ENCODE measurements around the gene EPN1.

The EPN1 gene

DNA sequence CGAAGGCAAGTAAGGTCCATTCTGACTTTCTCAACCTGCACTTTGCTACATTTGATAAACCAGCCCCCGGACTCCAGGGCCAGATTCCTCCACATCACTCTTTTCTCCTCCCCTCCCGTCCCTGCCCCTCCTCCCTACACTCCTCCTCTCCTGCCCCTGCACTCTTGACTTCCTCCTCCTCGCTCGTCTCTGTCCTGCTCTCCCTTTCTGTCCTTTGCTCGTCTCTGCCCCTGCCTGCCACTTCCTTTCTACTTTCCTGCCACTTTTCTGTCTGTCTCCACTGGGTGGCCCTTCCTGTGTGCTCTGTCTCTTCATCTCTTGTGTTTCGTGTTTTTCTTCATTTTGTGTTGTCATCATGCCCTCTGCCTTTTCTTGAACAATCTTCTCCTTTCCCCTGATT lies 13.2 kb upstream of the EPN1 start:
- DNase-seq = no peak

DNA sequence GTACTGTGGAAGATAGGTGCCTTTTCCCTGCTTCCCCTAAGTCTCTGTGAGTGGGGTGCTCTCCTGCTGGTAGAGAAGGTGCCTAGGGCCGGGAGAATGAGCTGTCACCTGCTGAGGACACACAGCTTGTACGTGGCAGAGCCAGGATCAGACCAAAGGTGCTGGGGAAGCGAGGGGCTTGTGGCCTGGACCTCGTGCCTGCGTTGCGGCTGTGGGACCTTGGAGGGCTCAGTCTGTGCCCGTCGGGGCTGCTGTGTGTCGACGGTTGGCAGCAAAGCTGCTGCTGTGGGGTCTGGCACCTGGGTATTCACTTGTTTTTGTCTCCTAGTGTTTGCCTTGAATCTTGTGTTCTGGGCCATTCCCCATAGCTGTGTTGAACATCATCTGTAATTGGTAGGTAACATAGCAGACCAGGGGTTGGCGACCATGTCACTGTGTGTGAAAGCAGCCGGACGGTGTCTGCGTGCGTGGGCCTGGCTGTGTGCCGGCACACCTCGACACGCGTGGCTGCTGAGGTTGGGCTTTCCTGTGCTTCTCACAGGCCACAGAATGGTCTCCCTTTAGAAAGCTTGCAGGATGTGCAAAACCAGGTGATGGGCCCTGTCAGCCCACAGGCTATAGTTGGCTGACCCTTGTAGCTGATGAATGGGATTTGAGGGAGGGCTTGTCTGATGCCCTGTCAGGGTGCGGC lies 11.0 kb upstream of the EPN1 start:
- no peak for DNase-seq

DNA sequence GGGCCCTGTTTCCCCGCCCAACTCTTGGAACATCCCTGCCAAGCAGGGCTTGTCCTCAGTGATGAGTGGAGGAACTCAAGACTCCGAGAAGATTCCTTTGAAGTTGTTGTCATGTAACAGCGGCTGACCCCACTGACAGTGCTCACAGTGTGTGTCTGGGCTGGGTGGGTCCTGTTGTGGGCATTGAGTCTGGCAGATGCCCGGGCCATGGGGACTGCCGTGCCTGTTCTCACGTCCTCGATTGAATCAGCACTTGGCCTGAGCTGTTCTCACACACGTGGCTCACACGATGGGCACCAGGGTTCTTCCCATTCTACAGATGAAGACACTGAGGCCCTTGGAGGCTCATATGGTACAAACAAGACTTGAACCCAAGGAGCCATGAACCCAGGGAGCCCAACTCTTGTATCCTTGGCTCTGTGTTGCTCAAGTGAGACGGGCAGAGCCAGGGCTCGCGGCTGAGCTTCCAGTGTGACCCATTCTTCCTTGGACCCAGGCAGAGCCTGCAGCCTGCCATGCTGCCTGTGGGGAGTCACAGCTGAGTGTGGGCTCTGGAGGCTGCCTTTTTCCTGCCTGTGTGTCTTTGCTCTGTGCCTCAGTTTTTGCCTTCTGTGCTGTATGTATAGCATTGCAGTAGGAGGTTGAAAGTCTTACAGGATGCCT lies 8.6 kb upstream of the EPN1 start:
- DNase-seq = no peak

DNA sequence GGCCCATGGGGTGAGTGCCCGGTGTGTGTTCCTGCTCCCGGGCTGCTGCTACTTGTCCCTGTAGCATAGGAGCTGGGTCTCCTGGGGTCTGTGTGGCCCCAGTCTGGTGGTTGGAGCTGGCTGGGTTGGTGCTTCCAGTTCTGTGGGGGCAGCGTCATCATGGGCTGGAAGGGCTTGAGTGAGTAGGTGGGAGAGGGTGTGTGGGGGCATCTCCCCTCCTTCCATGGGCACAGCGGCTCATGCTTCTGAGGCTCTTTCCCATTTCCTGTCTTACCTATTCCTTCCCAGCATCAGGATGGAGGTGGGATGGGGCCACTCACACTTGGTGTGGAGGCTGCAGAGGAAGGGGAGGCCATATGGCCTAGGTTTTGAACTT lies 8.0 kb upstream of the EPN1 start:
- DNase-seq = no peak

DNA sequence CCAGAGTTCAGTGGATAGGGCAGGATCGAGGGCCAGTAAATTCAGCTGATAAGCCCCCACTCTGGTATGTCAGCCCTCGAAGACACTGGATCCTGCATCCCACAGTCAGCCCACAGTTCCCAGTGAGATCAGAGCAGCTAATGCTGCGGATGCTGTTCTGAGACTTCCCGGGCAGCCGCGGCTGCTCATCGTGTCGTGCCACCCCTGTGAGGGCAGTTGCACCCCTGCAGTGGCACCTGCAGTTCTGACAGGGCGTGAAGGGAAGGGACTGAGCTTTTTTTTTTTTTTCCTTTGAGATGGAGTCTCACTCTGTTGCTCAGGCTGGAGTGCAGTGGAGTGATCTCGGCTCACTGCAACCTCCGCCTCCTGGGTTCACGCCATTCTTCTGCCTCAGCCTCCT lies 7.5 kb upstream of the EPN1 start:
- DNase-seq = no peak

DNA sequence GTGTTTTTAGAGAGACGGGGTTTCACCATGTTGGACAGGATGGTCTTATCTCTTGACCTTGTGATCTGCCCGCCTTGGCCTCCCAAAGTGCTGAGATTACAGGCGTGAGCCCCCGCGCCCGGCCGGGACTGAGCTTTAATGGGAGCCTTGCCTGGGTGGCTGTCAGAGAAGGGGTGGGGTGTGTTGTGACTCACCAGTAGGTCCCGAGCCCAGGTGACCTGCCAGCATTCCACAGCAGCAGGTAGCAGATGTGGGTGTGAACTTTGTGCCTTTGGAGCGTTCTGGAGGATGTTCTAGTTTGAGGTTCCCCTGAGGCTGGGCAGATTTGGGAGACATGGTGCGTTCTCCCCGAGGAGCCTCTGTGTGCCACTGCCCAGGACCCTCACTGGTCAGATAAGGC lies 7.1 kb upstream of the EPN1 start:
- DNase-seq = no peak

DNA sequence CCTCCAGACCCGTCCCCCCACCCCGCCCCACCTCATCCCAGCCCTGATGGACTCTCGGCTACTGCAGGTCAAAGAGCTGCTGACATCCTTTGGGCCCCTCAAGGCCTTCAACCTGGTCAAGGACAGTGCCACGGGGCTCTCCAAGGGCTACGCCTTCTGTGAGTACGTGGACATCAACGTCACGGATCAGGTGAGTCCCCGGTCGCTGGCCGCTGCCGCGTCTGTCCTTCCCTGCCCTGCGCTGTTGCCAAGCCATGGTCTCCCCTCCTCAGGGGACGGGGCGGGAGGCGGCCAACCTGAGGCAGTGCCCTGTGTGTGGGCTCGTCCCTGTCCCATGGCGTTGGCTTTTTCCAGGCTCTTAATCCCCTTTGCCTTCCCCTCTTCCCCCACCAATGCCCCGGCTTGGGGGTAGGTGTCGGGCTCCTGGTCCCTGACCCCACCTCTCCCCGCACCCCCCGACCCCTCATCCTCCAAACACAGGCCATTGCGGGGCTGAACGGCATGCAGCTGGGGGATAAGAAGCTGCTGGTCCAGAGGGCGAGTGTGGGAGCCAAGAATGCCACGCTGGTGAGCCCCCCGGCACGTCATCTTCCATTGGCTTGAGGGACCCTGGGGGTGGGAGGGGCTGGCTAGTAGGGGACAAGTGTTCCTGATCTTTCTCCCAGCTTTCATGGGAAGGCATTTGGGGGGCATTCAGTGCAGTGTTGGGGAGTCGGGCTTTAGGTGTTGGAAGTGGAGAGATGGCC lies 6.2 kb upstream of the EPN1 start:
- DNase-seq = no peak

DNA sequence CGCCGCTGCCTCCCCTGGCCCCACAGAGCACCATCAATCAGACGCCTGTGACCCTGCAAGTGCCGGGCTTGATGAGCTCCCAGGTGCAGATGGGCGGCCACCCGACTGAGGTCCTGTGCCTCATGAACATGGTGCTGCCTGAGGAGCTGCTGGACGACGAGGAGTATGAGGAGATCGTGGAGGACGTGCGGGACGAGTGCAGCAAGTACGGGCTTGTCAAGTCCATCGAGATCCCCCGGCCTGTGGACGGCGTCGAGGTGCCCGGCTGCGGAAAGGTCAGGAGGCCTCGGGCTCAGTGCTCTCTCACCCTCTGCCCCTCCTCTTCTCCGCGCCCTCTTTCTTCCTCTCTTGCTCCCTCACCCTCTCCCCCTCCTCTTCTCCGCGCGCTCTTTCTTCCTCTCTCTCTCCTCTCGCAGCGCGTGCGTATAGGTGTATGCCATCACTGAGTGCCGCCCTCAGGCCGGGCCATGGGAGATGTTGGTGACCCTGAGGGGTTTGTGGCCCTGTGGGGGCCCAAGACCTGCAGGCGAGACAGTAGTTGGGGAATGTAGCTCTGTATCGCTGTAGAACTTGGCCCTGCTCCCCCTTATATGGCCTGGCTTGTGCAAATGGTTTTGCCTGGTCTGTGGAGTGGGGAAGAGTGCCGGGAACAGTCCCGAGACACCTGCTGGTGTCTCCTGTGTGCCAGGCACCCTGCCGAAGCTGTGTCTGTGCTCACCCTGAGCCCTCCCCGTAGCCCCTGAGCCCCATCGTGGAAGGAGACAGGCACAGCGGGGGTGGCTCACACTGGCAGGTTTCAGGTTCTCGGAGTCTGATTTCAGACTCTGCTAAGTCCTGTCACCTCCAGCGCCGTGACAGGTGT lies 5.4 kb upstream of the EPN1 start:
- DNase-seq = no peak

DNA sequence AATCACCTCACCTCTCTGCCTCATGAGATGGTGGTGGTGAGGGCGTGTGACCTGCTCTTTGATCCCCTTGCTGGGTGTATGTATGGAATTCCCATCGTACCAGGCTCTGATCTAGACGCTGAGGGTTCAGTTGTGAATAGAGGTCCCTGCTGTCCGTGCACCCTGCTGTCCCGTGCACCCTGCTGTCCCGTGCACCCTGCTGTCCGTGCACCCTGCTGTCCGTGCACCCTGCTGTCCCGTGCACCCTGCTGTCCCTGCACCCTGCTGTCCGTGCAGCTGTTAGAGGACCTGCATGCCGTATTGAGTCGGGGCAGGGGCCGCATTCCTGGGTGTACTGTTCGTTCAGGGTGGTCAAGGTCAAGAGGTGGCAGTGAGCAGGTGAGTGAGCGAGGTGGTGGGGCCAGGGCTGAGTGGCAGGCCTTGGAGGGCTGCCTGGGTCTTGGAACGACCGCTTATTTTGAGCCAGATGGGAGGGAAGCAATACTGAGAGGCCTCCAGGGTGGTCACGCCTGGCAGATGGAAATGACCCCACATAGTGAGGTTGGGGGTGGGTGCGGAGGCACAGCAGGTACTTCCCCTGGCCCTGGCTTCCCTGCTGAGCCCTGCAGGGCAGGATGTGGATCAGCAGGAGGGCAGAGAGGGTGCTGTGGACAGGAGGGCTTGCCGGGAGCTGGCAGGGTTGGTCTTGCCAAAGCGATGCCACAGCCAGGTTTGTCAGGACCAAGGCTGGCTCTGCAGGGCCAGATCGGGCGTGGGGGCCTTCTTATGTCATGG lies 4.6 kb upstream of the EPN1 start:
- no peak for DNase-seq

DNA sequence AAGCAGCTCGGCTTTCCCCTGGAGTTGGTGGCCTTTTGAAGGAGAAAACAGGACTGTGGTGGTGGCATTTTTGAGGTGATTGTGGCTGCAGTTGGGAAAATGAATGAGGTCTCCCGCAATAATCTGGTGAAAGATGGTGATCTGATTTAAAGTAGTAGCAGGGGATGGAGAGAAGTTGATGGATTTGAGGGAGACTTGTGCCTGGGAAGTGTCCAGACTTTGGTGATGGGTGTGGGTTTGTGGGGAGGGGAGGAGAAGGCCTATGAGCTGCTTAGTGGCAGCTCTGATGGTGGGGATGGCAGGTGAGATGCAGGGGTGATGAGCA lies 4.0 kb upstream of the EPN1 start:
- no peak for DNase-seq

DNA sequence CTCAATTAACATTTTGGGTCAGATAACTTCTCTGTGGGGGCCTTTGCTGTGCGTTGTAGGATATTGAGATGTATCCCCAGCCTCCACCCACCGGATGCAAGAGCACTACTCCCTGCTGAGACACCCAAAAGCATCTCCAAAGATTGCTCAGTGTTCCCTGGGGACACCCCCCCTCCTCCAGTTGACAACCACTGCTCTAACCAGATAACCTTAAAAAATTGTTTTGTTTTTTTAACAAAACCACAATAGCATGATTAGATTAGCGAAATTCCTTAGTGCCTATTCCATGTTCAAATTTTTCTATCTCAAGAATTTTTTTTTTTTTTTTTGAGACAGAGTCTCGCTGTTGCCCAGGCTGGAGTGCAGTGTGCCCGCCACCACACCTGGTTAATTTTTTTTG lies 2.6 kb upstream of the EPN1 start:
- DNase-seq = no peak

DNA sequence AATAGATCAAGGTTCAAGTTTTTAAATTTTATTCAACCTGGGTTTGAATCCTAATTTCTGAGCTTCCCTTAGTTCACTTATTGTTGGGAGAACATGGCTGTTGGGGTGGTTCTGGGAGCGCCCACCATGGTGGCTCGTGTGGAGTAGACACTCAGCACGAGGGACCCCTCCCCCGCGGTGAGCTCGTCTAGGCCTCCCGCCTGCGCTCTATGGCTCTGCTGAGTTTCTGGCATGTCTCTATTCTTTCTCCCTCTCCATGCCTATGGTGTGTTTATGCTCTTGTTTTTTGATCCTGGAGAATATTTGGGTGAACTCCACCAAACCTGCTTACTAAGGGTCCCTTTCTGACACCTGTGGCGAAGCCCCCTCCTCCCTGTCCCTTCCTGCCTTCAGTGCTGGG lies 1.6 kb upstream of the EPN1 start:
- no peak for DNase-seq

DNA sequence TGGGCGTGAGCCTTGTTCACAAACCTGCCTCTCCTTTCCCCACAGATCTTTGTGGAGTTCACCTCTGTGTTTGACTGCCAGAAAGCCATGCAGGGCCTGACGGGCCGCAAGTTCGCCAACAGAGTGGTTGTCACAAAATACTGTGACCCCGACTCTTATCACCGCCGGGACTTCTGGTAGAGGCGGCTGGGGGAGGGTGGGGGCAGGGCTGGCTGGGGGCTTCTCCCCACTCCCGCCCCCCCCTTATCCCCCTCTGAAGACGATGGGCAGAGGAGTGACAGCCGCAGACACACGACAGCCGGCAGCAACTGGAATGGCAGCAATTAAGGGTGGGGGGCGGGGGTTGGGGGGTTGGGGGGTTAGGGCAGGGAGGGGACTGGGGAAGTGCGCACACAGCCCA lies 1.1 kb upstream of the EPN1 start:
- no peak for DNase-seq

DNA sequence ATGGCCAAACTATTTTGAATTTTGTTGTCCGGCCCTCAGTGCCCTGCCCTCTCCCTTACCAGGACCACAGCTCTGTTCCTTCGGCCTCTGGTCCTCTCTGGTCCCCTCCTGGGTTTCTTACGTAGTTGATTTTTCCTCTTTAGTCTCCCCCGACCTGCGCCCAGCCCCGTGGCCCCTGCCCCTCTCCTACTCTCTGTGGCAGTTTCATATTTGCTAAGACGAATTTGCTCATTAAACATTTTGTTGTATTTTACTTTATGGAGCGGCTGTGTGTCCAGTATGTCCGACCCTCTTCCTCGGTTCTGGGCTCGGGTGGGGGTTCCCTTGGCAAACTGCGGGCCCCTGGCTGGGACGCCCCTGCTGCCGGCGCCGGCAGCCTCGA lies 576 bp upstream of the EPN1 start:
- no peak for DNase-seq

DNA sequence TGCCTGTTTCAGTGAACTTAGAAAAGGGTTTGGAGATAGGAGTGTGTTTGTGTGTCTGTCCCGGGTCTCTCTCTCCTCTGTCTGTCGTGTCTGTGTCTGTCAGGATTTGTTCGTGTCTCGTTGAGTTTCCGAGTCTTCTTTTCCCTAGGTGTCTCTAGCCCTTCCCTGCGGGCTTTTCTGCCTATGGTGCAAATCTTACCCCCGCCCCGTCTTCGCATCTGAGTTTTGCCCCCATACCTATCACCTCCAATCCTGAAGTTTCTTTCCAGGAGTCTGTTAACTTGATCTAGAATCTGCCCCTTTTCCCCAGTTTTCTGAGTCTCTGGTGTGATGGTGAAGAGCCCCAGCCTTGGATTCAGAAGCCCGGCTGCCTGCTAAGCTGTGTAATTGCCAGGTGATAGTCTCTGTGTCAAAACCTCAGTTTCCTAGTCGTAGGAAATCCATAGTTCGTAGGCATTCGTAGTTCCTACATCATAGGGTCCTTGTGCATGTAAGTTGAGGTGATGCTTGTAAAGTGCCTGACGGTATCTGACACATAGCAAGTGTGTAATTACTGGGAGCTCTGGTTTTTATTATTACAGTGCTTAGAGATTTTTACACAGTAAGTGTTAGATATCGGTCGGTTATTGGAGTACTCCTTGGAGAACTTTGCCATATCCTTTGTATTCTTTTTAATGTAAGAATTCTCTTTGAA lies 782 bp downstream of the EPN1 start:
- DNase-seq = no peak

DNA sequence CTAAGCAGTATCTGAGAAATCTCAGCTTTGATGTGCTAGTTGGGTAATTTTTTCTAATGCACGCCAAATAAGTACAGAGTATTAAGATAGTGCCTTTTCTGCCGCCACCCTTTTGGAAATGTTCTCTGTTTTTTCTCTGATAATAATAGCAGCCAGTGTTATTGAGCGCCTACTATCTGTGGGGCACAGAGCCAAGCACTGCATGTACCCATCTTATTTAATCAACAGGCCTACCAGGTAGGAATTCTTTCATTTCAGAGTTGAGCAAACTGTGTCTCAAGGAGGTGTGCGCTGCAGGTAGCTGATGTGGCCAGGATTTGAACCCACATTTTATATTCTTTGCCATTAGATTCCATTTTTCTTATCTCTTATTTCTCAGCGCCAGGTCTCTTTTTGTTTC lies 1.4 kb downstream of the EPN1 start:
- DNase-seq = no peak

DNA sequence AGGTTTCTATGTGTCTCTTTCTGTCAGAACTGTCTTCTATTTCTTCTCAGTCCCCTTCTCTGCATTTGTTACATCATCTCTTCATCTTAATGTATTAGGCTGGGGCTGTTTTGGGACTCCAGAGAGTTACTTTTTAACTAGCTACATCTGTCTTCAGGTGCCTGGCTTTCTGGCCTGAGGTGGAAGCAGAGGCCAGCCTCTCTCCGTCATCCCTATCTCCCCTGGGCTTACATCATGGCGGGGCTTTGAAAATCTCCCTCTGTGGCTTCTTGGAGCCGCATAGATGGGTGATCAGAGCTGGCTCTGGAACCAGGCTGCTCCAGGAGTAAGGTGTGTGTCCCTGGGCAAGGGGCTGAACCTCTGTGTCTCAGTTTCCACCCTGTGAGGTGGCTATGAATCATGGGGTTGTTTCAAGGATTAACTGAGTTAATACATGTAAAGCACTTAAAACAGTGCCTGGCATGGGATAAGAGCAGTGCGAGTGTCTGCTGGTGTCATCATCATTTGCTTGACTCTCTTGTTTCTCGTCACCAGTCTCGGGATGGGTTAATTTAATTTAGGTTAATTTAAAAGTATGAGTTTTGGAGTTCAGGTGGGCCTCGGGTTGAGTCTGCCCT lies 2.0 kb downstream of the EPN1 start:
- DNase-seq = no peak

DNA sequence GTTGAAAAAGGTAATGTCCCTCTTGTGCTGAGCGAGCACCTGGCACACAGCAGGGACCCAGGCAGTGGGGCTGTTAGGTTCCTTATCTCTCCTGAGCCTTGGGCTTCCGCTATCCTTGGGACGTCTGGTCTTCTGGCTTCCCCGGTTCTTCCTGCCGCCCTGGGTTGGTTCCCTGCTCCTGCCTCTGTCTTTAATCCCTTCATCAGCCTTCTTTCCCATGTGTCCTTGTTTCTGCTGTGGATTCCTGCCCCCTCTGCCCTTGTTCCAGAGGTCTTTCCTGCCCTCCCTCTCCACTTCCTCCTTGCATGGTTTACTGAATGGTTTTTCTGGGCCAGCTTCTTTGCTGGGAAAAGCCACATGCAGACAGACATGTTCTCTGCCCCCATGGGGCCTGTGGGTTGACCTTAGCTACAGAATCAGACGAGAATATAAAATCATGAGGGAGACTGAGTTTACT lies 2.6 kb downstream of the EPN1 start:
- no peak for DNase-seq

DNA sequence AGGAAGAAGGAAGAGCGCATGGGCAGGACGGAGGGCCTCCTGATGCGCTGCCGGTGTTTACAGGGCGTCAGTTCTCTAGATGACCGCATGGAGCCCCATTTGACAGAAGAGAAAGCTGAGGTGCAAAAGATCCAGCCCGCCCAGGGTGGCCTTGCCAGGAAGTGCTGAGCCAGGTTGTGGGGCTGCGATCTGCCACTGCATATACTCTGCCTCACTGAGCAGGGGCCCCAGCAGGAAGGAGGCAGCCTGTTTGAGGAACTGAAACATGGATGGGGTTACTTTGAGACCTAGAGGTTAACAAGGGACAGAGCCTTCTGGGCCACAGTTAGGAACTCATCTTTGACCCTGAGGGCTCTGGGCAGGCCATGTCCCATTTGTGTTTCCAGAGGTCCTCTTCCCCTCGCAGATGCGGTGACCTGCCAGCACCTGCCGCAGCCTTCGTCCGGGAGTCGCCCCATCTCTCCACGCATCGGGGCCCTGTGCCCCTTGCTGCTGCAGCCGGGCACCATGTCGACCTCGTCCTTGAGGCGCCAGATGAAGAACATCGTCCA lies 3.2 kb downstream of the EPN1 start:
- no peak for DNase-seq

DNA sequence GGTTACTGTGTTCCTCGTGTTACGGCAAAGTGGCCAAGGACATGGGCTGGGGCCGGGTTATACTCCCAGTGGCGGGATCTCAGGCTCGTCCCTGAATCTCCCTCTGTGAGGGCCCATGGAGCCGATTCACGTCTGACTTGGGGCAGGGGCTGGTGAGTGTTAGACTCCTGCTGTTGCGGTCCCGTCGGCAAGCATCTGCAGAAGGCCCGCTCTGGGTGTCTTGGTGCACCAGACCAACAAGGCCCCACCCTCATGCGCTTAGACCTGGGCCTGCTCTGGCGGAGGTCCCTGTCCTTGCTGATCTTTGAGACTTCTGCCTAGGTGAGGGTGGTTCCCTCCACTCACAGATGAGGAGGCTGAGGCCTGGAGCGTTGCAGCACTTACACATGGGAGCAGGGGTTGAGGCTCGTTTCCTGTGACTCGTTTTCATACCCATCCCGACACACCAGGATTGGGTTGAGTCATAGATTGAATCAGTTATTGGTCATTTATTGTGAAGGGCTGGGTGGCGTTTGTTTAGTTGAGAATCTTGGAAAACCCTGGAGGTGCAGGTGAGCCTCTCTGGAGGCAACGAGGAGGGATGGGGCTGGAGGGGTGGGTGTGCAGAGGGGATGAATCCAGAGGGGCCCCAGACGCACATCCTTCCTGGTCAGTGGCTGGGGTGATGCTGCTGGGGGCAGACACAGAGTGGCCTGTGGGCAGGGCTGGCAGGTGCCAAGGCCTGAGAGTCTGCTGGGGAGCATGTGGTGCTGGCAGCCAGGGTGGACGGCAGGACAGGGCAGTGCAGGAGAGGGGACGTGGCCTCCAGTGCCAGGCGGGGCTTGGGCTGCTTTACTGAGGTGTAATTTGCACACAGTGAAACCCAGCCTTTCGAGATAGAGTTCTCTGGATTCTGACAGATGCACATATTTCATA lies 4.6 kb downstream of the EPN1 start:
- no peak for DNase-seq

Measured in NCI-H2171 (cell line).